KMS-11 (cell line): Measurements from ENCODE around the gene ADRA2C.

Experiments
- H2AFZ ChIP-seq: fragments of 200-600 bp; sonication (generic); 2 replicates; pipeline ENCODE4 v1.6.1; 2016; ENCODE audit warnings: antibody characterized with exemption, mixed run types, low read depth
- H3K27ac ChIP-seq: fragments of 200-600 bp; sonication (generic); 2 replicates; pipeline ENCODE4 v1.6.1; 2016; ENCODE audit warnings: mild to moderate bottlenecking, mixed run types
- H3K27me3 ChIP-seq: fragments of 200-600 bp; sonication (generic); 2 replicates; pipeline ENCODE4 v1.6.1; 2017; ENCODE audit warnings: mild to moderate bottlenecking, low read depth, mixed run types, moderate library complexity; ENCODE audit not compliant: insufficient read depth
- H3K36me3 ChIP-seq: fragments of 200-600 bp; sonication (generic); 2 replicates; pipeline ENCODE4 v1.6.1; 2017; ENCODE audit warnings: mild to moderate bottlenecking, mixed run types; ENCODE audit not compliant: insufficient read depth
- H3K4me1 ChIP-seq: fragments of 200-600 bp; sonication (generic); 2 replicates; pipeline ENCODE4 v1.6.1; 2016; ENCODE audit warnings: mild to moderate bottlenecking, low read depth, mixed run types; ENCODE audit not compliant: poor library complexity, severe bottlenecking
- H3K4me2 ChIP-seq: fragments of 200-600 bp; sonication (generic); 2 replicates; pipeline ENCODE4 v1.7.0; 2016; ENCODE audit warnings: mild to moderate bottlenecking, mixed run types
- H3K4me3 ChIP-seq: fragments of 200-600 bp; sonication (generic); IDR thresholded peaks from 2 replicates; pipeline ENCODE4 v1.6.1; 2017; ENCODE audit warnings: low read depth, low read length, mixed read lengths; ENCODE audit not compliant: insufficient read depth
- H3K79me2 ChIP-seq: fragments of 200-600 bp; sonication (generic); 2 replicates; pipeline ENCODE4 v1.6.1; 2016; ENCODE audit warnings: low read depth, mixed run types; ENCODE audit not compliant: insufficient read depth
- H3K9ac ChIP-seq: fragments of 200-600 bp; sonication (generic); 2 replicates; pipeline ENCODE4 v1.6.1; 2016; ENCODE audit warnings: mild to moderate bottlenecking, mixed run types
- H4K20me1 ChIP-seq: fragments of 200-600 bp; sonication (generic); 2 replicates; pipeline ENCODE4 v1.6.1; 2016; ENCODE audit warnings: mild to moderate bottlenecking, mixed run types; ENCODE audit not compliant: insufficient read depth
- TF ChIP-seq, protein P1 (sequence below): fragments of 200-600 bp; sonication (generic); conservative IDR thresholded peaks from 2 replicates; pipeline ENCODE4 v1.6.1; 2017; ENCODE audit warnings: low read depth, mild to moderate bottlenecking, antibody characterized with exemption, low read length, moderate library complexity, mixed read lengths

The ADRA2C gene

DNA sequence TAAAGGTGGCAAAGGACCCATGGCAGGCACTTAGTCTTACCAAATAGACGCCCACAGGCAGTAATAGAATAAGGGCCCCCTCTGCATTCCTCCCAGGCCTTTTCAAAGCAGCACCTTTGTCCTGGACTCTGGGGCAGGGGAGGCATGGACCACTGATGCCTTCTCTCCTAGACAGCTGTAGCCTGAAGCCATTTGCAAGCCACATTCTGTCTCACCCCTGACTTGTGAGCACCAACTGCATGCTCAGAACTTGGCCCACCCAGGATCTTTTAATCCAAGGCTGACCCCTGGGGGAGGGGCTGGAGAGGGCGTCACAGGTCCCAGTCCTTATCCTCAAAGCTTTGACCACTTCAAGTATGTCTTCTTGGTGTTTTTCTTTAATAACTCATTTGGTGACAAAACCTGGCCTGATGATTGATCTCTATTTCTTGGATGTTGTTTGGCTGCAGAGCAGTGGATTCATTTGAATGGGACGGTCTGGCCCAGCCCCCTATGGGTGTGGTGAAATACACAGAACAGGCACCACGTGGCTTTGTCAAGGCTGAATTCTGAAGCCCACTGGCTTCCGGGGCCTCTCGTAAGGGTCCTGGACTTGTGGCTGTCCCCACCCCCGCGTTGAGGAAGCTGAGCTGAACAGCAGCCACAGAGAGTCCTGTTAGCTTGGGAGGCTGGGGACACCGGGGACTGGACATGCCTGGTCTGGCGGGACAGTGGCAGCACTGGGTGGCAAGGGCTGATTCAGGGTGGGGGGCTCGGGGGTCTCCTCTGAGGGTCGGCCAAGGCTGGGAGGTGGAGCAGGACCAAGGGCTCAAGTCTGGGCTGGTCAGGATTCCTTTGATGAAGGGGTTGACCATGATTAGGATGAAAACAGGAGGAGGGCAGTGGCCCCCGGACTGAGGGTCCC lies 36.6 kb downstream of the ADRA2C start:
- Histone ChIP-seq H3K4me3 (no peak overlapping the region), H4K20me1 (no peaks in the 10 kb centered on the region), H3K9ac (no peak overlapping the region), H3K27ac (no peak overlapping the region), H2AFZ (no peak overlapping the region), H3K4me2 (no peak overlapping the region), H3K27me3 (peaks cover 15% of the 10 kb centered on the region; the same call in 1 of the 2 replicates), H3K36me3 (no peaks in the 10 kb centered on the region), H3K4me1 (no peaks in the 10 kb centered on the region), H3K79me2 (no peaks in the 10 kb centered on the region)
- TF ChIP-seq, protein P1, sequence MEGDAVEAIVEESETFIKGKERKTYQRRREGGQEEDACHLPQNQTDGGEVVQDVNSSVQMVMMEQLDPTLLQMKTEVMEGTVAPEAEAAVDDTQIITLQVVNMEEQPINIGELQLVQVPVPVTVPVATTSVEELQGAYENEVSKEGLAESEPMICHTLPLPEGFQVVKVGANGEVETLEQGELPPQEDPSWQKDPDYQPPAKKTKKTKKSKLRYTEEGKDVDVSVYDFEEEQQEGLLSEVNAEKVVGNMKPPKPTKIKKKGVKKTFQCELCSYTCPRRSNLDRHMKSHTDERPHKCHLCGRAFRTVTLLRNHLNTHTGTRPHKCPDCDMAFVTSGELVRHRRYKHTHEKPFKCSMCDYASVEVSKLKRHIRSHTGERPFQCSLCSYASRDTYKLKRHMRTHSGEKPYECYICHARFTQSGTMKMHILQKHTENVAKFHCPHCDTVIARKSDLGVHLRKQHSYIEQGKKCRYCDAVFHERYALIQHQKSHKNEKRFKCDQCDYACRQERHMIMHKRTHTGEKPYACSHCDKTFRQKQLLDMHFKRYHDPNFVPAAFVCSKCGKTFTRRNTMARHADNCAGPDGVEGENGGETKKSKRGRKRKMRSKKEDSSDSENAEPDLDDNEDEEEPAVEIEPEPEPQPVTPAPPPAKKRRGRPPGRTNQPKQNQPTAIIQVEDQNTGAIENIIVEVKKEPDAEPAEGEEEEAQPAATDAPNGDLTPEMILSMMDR: no peak

DNA sequence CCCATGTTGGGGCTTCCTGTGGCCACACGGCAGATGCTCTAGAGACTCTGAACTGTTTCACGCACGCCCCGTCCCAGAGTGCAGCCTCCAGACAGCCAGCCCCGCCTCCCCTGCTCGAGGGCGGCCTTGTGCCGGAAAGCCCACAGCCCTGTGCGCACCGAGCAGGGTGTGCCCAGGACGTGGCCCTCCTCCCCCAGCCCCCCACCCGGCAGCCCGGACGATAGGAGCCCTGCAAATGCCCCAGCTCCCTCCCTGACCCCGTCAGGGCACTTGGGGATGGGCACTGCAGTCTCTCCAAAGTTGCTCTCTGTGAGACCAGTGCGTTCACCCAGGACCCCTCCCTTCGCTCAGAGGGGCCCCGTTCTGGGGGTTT lies 37.3 kb downstream of the ADRA2C start:
- Histone ChIP-seq H2AFZ (no peak overlapping the region), H3K27ac (no peak overlapping the region), H3K4me1 (no peaks in the 10 kb centered on the region), H3K79me2 (no peaks in the 10 kb centered on the region), H4K20me1 (no peaks in the 10 kb centered on the region), H3K27me3 (peaks cover 20% of the 10 kb centered on the region; the same call in 1 of the 2 replicates), H3K9ac (no peak overlapping the region), H3K36me3 (no peaks in the 10 kb centered on the region), H3K4me3 (no peak overlapping the region), H3K4me2 (no peak overlapping the region)
- TF ChIP-seq, protein P1: no peak

DNA sequence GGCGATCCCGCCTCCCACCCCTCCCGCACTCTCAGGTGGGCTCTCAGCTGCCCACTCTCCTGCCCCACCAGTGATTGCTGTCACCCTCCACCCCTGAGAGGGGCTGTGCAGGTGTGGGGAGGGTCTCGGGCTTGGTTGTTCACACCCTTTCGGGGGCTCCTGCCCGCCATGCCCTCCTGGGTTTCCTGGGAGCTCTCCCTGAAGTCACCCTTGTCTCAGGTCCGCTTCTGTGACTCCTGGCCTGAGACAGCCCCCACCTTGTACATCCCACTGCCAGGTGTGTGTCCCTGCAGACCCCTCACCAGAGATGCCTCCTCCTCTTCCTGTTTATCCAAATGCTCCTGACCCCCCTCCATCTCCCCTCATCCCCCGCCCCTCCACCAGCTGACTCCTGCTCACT lies 37.8 kb downstream of the ADRA2C start:
- Histone ChIP-seq H3K27ac (no peak overlapping the region), H3K9ac (no peak overlapping the region), H3K4me2 (no peak overlapping the region), H3K4me1 (no peaks in the 10 kb centered on the region), H2AFZ (no peak overlapping the region), H3K27me3 (peaks cover 23% of the 10 kb centered on the region; the same call in 1 of the 2 replicates), H3K79me2 (no peaks in the 10 kb centered on the region), H4K20me1 (no peaks in the 10 kb centered on the region), H3K36me3 (no peaks in the 10 kb centered on the region), H3K4me3 (no peak overlapping the region)
- TF ChIP-seq, protein P1: no peak

GRCh38 chr4:3805026-3805425 lies 38.8 kb downstream of the ADRA2C start:
- Histone ChIP-seq H3K4me1 (no peaks in the 10 kb centered on the region), H3K27ac (no peak overlapping the region), H2AFZ (no peak overlapping the region), H3K4me3 (no peak overlapping the region), H4K20me1 (no peaks in the 10 kb centered on the region), H3K79me2 (no peaks in the 10 kb centered on the region), H3K9ac (no peak overlapping the region), H3K4me2 (no peak overlapping the region), H3K27me3 (peaks cover 20% of the 10 kb centered on the region; the same call in 1 of the 2 replicates), H3K36me3 (no peaks in the 10 kb centered on the region)
- TF ChIP-seq, protein P1: no peak
